G401.6 (cell line): ENCODE measurements around the gene NSD1.
"Not testable (repeated sequence)": the region's sequence is repeated elsewhere in the genome, so short reads cannot be mapped to it uniquely, and the experiment has no call there.

Experiments
- FAIRE-seq: peaks from 2 replicates; lab custom pipeline; 2012; peaks lifted over from hg19 to GRCh38; lab: Jason Lieb, UNC

Gene NSD1

GRCh38 chr5:177233802-177234201, 100.2 kb downstream of the NSD1 start:
- no peak for FAIRE-seq

GRCh38 chr5:177234841-177235240, 101.3 kb downstream of the NSD1 start:
- FAIRE-seq, result no peak

- FAIRE-seq, result no peak
Observed at GRCh38 chr5:177241768-177242167, 108.2 kb downstream of the NSD1 start.

- FAIRE-seq, result no peak
Observed at GRCh38 chr5:177242304-177242703, 108.7 kb downstream of the NSD1 start.

- no peak for FAIRE-seq
Observed at GRCh38 chr5:177249761-177250537, 116.4 kb downstream of the NSD1 start.

GRCh38 chr5:177253252-177253651, 119.7 kb downstream of the NSD1 start:
- no peak for FAIRE-seq

- no peak for FAIRE-seq
Observed at GRCh38 chr5:177256296-177256695, 122.7 kb downstream of the NSD1 start.

- FAIRE-seq, result not testable (repeated sequence)
Observed at GRCh38 chr5:177258711-177259110, 125.1 kb downstream of the NSD1 start.

GRCh38 chr5:177260961-177261360, 127.4 kb downstream of the NSD1 start:
- FAIRE-seq, result no peak

GRCh38 chr5:177261510-177261909, 127.9 kb downstream of the NSD1 start:
- FAIRE-seq, result no peak

GRCh38 chr5:177264178-177264577, 130.6 kb downstream of the NSD1 start:
- FAIRE-seq, result no peak

- FAIRE-seq, result no peak
Observed at GRCh38 chr5:177265395-177265794, 131.8 kb downstream of the NSD1 start.

GRCh38 chr5:177269232-177269895, 135.8 kb downstream of the NSD1 start:
- FAIRE-seq, result no peak

GRCh38 chr5:177269976-177270375, 136.4 kb downstream of the NSD1 start:
- FAIRE-seq, result no peak

GRCh38 chr5:177270653-177271052, 137.1 kb downstream of the NSD1 start:
- FAIRE-seq, result no peak

- no peak for FAIRE-seq
Observed at GRCh38 chr5:177271113-177271512, 137.5 kb downstream of the NSD1 start.

- FAIRE-seq, result no peak
Observed at GRCh38 chr5:177275883-177276282, 142.3 kb downstream of the NSD1 start.

- FAIRE-seq, result no peak
Observed at GRCh38 chr5:177276886-177277285, 143.3 kb downstream of the NSD1 start.

- peak; percentile 48 for FAIRE-seq
Observed at GRCh38 chr5:177288191-177288590, 154.6 kb downstream of the NSD1 start.

- FAIRE-seq, result no peak
Observed at GRCh38 chr5:177290816-177291596, 157.4 kb downstream of the NSD1 start.

- FAIRE-seq, result no peak
Observed at GRCh38 chr5:177291735-177292134, 158.2 kb downstream of the NSD1 start.

GRCh38 chr5:177293819-177294581, 160.4 kb downstream of the NSD1 start:
- FAIRE-seq, result no peak
